Measurements from ENCODE around the gene ZNF527.
"Not testable (repeated sequence)": the region's sequence is repeated elsewhere in the genome, so short reads cannot be mapped to it uniquely, and the experiment has no call there.

ZNF527 gene

GRCh38 chr19:37370880-37371661, at the start of gene ZNF527:
TSS of gene ZNF527 (plus strand) at chr19:37371099. CDS start at chr19:37374199, 3,100 bp downstream.
- Histone ChIP-seq H3K4me3 (peak within 1 kb of the TSS; percentile 42 to 76 (median 57)), H3K27ac (peak within 1 kb of the TSS in 20 of 21 experiments; percentile 54 to 89 (median 82))

- Histone ChIP-seq H3K27ac (no peak overlapping the region), H3K4me3 (no peak overlapping the region)
Measured at GRCh38 chr19:37329686-37330085, 41.2 kb upstream of the ZNF527 start.

- H3K27ac ChIP-seq = no peak overlapping the region
- no peak overlapping the region for H3K4me3 ChIP-seq
Measured at GRCh38 chr19:37332839-37333238, 38.1 kb upstream of the ZNF527 start.

- peak overlapping the region in 2 of 21 experiments; percentile 89 to 97 for H3K27ac ChIP-seq
Measured at GRCh38 chr19:37333457-37333856, 37.4 kb upstream of the ZNF527 start.

GRCh38 chr19:37334179-37335071, 36.5 kb upstream of the ZNF527 start:
- H3K27ac ChIP-seq = peak overlapping the region; percentile 49 to 97 (median 86)
- H3K4me3 ChIP-seq = peak overlapping the region; percentile 45 to 87 (median 66)

More at GRCh38 chr19:37333457-37333856, 37.4 kb upstream of the ZNF527 start:
- H3K4me3 ChIP-seq = no peak overlapping the region

GRCh38 chr19:37342753-37343152, 28.1 kb upstream of the ZNF527 start:
- no peak overlapping the region for H3K4me3 ChIP-seq
- H3K27ac ChIP-seq = no peak overlapping the region

GRCh38 chr19:37346091-37346490, 24.8 kb upstream of the ZNF527 start:
- no peak overlapping the region for H3K27ac ChIP-seq
- H3K4me3 ChIP-seq = no peak overlapping the region

GRCh38 chr19:37348060-37348459, 22.8 kb upstream of the ZNF527 start:
- Histone ChIP-seq H3K27ac (no peak overlapping the region), H3K4me3 (no peak overlapping the region)

- no peak overlapping the region for H3K27ac ChIP-seq
Measured at GRCh38 chr19:37353968-37354367, 16.9 kb upstream of the ZNF527 start.

GRCh38 chr19:37355901-37356300, 15.0 kb upstream of the ZNF527 start:
- H3K4me3 ChIP-seq = no peak overlapping the region
- no peak overlapping the region for H3K27ac ChIP-seq

More at GRCh38 chr19:37353968-37354367, 16.9 kb upstream of the ZNF527 start:
- H3K4me3 ChIP-seq = no peak overlapping the region

GRCh38 chr19:37361994-37362393, 8.9 kb upstream of the ZNF527 start:
- Histone ChIP-seq H3K4me3 (no peak overlapping the region), H3K27ac (peak overlapping the region in 2 of 21 experiments; percentile 27 to 57)

GRCh38 chr19:37362733-37363132, 8.2 kb upstream of the ZNF527 start:
- Histone ChIP-seq H3K27ac (peak overlapping the region in 1 of 21 experiments; percentile 57), H3K4me3 (no peak overlapping the region)

GRCh38 chr19:37370386-37370879, 466 bp upstream of the ZNF527 start:
- Histone ChIP-seq H3K27ac (peak overlapping the region in 20 of 21 experiments; percentile 54 to 89 (median 81)), H3K4me3 (peak overlapping the region; percentile 42 to 76 (median 57))

- Histone ChIP-seq H3K27ac (no peak overlapping the region), H3K4me3 (no peak overlapping the region)
Measured at GRCh38 chr19:37389234-37389633, 18.3 kb downstream of the ZNF527 start.

GRCh38 chr19:37391399-37391798, 20.5 kb downstream of the ZNF527 start:
- not testable (repeated sequence) for H3K27ac ChIP-seq, H3K4me3 ChIP-seq

- no peak overlapping the region for H3K27ac ChIP-seq
- H3K4me3 ChIP-seq = no peak overlapping the region
Measured at GRCh38 chr19:37401078-37401477, 30.2 kb downstream of the ZNF527 start.

- Histone ChIP-seq H3K4me3 (no peak overlapping the region), H3K27ac (no peak overlapping the region)
Measured at GRCh38 chr19:37403403-37403802, 32.5 kb downstream of the ZNF527 start.

GRCh38 chr19:37406140-37406846, 35.4 kb downstream of the ZNF527 start:
- H3K4me3 ChIP-seq, H3K27ac ChIP-seq: not testable (repeated sequence)

- Histone ChIP-seq H3K27ac (no peak overlapping the region), H3K4me3 (no peak overlapping the region)
Measured at GRCh38 chr19:37412700-37413099, 41.8 kb downstream of the ZNF527 start.
